PC-3 (cell line): ENCODE results near the gene KHDC1.

Experiments used
- EZH2 ChIP-seq: fragments of 300-600 bp; sonication (generic); IDR thresholded peaks from one replicate; pipeline ENCODE4 v1.6.1; 2017; ENCODE audit warnings: antibody characterized with exemption, mild to moderate bottlenecking, low read length; ENCODE audit not compliant: unreplicated experiment
- TF ChIP-seq, protein P1 (sequence below): fragments of 300-600 bp; sonication (generic); conservative IDR thresholded peaks from 2 replicates; pipeline ENCODE4 v1.5.1; 2017; ENCODE audit warnings: antibody characterized with exemption, low read depth, mild to moderate bottlenecking, low read length

DNA sequence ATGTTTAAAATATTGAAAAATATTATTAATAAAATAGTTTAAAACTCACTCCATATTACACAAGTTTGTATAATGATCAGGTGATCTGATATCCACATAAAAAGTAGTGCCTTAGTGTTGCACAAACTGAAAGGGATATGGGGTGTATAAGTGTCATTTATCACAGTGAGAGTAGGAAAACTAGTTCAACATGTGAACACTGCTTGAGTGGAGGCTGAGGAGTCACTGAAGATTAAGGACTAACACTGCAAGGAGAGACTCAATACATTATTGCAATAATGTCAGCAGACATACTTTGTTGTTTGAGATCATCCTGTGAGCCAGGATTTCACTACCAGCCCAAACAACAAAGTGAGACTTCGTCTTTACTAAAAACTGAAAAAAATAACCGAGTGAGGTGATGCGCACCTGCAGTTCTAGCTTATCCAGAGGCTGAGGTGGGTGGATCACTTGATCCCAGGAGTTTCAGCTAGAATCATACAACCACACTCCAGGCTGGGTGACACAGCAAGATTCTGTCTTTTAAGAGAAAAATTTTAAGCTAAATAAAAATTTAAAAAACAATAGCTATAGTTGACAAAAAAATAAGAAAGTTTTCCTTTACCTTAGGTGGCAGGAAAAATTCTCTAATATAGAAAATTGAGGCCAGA, 35.3 kb downstream of the KHDC1 start:
- TF ChIP-seq, protein P1, sequence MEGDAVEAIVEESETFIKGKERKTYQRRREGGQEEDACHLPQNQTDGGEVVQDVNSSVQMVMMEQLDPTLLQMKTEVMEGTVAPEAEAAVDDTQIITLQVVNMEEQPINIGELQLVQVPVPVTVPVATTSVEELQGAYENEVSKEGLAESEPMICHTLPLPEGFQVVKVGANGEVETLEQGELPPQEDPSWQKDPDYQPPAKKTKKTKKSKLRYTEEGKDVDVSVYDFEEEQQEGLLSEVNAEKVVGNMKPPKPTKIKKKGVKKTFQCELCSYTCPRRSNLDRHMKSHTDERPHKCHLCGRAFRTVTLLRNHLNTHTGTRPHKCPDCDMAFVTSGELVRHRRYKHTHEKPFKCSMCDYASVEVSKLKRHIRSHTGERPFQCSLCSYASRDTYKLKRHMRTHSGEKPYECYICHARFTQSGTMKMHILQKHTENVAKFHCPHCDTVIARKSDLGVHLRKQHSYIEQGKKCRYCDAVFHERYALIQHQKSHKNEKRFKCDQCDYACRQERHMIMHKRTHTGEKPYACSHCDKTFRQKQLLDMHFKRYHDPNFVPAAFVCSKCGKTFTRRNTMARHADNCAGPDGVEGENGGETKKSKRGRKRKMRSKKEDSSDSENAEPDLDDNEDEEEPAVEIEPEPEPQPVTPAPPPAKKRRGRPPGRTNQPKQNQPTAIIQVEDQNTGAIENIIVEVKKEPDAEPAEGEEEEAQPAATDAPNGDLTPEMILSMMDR: no peak
- TF ChIP-seq EZH2: no peak
